Measurements from ENCODE around the gene DNAL1. TPM values are rescaled to one million over a fixed set of nuclear protein-coding genes. Genes with fewer than 3 reads are reported as not detected.
A peak's percentile ranks its signal among the peaks of the same experiment; 100 is the strongest.

Gene DNAL1
- total RNA-seq (5.4 and 6.9 TPM in 2 replicates), polyA plus RNA-seq (5.7 and 6.0 TPM in 2 replicates)

GRCh38 chr14:73644531-73645247, at the start of gene DNAL1:
DNAL1 (plus strand) TSS chr14:73644986; CDS start chr14:73645040, 54 bp downstream.
- H3K27ac ChIP-seq: peak within 1 kb of the TSS; percentile 84
- H2AFZ ChIP-seq: peak within 1 kb of the TSS; percentile 86
- TF ChIP-seq CTCF (IDR thresholded peaks at IDR 0.05; ENCODE audit: poor library complexity) (no peak), EZH2phosphoT487 (IDR thresholded peaks at IDR 0.05; ENCODE audit: low read depth, severe bottlenecking, unreplicated experiment) (no peak), EZH2 (IDR thresholded peaks at IDR 0.05; ENCODE audit: borderline replicate concordance) (no peak)
- peak within 1 kb of the TSS; percentile 75 for H3K4me2 ChIP-seq
- H3K79me2 ChIP-seq: peaks cover 27% of the 10 kb centered on the region
- under 1% methylated on average over 42 of the region's 43 CpGs for WGBS (ENCODE audit: low lambda C conversion rate, missing lambda C conversion rate)
- peaks cover 10% of the 10 kb centered on the region for H3K4me1 ChIP-seq (ENCODE audit: insufficient read depth)
- H3K4me3 ChIP-seq: peak within 1 kb of the TSS; percentile 92
- no peaks in the 10 kb centered on the region for H3K27me3 ChIP-seq
- DNase-seq (ENCODE audit: low spot score): peak; percentile 96
- H4K20me1 ChIP-seq (ENCODE audit: insufficient read depth, poor library complexity, severe bottlenecking): no peaks in the 10 kb centered on the region
- H3K36me3 ChIP-seq (replicated peaks; ENCODE audit: insufficient read depth, low read depth): no peaks in the 10 kb centered on the region
- no peaks in the 10 kb centered on the region for H3K9me3 ChIP-seq (ENCODE audit: low read depth)
- no peaks in the 10 kb centered on the region for H3K9me2 ChIP-seq (replicated peaks; ENCODE audit: insufficient read depth)

GRCh38 chr14:73599499-73599898, 45.3 kb upstream of the DNAL1 start:
- H4K20me1 ChIP-seq (ENCODE audit: insufficient read depth, poor library complexity, severe bottlenecking): no peaks in the 10 kb centered on the region
- H3K27me3 ChIP-seq: no peaks in the 10 kb centered on the region
- no peaks in the 10 kb centered on the region for H3K4me1 ChIP-seq (ENCODE audit: insufficient read depth)
- H3K79me2 ChIP-seq: no peaks in the 10 kb centered on the region
- H3K36me3 ChIP-seq (replicated peaks; ENCODE audit: insufficient read depth, low read depth): no peaks in the 10 kb centered on the region
- no peaks in the 10 kb centered on the region for H3K9me3 ChIP-seq (ENCODE audit: low read depth)
- DNase-seq (ENCODE audit: low spot score): peak; percentile 14
- H2AFZ ChIP-seq: no peak overlapping the region
- H3K4me3 ChIP-seq: no peak overlapping the region
- H3K27ac ChIP-seq: no peak overlapping the region
- TF ChIP-seq EZH2 (IDR thresholded peaks at IDR 0.05; ENCODE audit: borderline replicate concordance): no peak
- no peaks in the 10 kb centered on the region for H3K9me2 ChIP-seq (replicated peaks; ENCODE audit: insufficient read depth)
- H3K4me2 ChIP-seq: no peak overlapping the region

GRCh38 chr14:73602994-73603393, 41.8 kb upstream of the DNAL1 start:
- Histone ChIP-seq H3K9me2 (replicated peaks; ENCODE audit: insufficient read depth) (no peaks in the 10 kb centered on the region), H3K79me2 (no peaks in the 10 kb centered on the region), H3K4me3 (no peak overlapping the region), H3K9me3 (ENCODE audit: low read depth) (no peaks in the 10 kb centered on the region), H2AFZ (no peak overlapping the region), H3K27me3 (no peaks in the 10 kb centered on the region), H3K36me3 (replicated peaks; ENCODE audit: insufficient read depth, low read depth) (no peaks in the 10 kb centered on the region), H3K27ac (no peak overlapping the region), H3K4me1 (ENCODE audit: insufficient read depth) (no peaks in the 10 kb centered on the region), H3K4me2 (no peak overlapping the region), H4K20me1 (ENCODE audit: insufficient read depth, poor library complexity, severe bottlenecking) (no peaks in the 10 kb centered on the region)
- TF ChIP-seq EZH2 (IDR thresholded peaks at IDR 0.05; ENCODE audit: borderline replicate concordance): no peak
- no peak for DNase-seq (ENCODE audit: low spot score)
- 86% methylated on average over 3 of the region's 3 CpGs for WGBS (ENCODE audit: low lambda C conversion rate, missing lambda C conversion rate)

- no peaks in the 10 kb centered on the region for H3K36me3 ChIP-seq (replicated peaks; ENCODE audit: insufficient read depth, low read depth)
- no peak for TF ChIP-seq EZH2 (IDR thresholded peaks at IDR 0.05; ENCODE audit: borderline replicate concordance)
- no peak for TF ChIP-seq CTCF (IDR thresholded peaks at IDR 0.05; ENCODE audit: poor library complexity)
- TF ChIP-seq EZH2phosphoT487 (IDR thresholded peaks at IDR 0.05; ENCODE audit: low read depth, severe bottlenecking, unreplicated experiment): no peak
- no peaks in the 10 kb centered on the region for H3K4me1 ChIP-seq (ENCODE audit: insufficient read depth)
- H3K9me3 ChIP-seq (ENCODE audit: low read depth): no peaks in the 10 kb centered on the region
- H3K4me3 ChIP-seq: no peak overlapping the region
- H3K4me2 ChIP-seq: no peak overlapping the region
- H3K9me2 ChIP-seq (replicated peaks; ENCODE audit: insufficient read depth): no peaks in the 10 kb centered on the region
- H4K20me1 ChIP-seq (ENCODE audit: insufficient read depth, poor library complexity, severe bottlenecking): no peaks in the 10 kb centered on the region
- H3K27ac ChIP-seq: no peak overlapping the region
- H3K27me3 ChIP-seq: no peaks in the 10 kb centered on the region
- no peak overlapping the region for H2AFZ ChIP-seq
- DNase-seq (ENCODE audit: low spot score): no peak
- no peaks in the 10 kb centered on the region for H3K79me2 ChIP-seq
- WGBS (ENCODE audit: low lambda C conversion rate, missing lambda C conversion rate): 99% methylated on average over 3 of the region's 3 CpGs
These were observed 38.5 kb upstream of the DNAL1 start for GRCh38 chr14:73606271-73606670.
